HL-60 (cell line): ENCODE measurements around the gene FRRS1.

Experiments
- DNase-seq, 2 experiments: peaks; one replicate each; pipeline ENCODE4 v3.0.0-alpha.2; 2010 to 2020; ENCODE audit warnings: low read depth in 1 of 2, low spot score in 1 of 2
- H3K27ac ChIP-seq: fragments of 250-450 bp; sonication (Bioruptor Pico); replicated peaks from 2 replicates; pipeline ENCODE4 v1.5.1; 2020; ENCODE audit warnings: mild to moderate bottlenecking, moderate library complexity
- H3K27me3 ChIP-seq: fragments of 250-450 bp; sonication (Bioruptor Pico); 2 replicates; pipeline ENCODE4 v1.5.1; 2021; ENCODE audit warnings: mild to moderate bottlenecking, moderate library complexity; ENCODE audit not compliant: insufficient read depth, poor library complexity, severe bottlenecking
- H3K4me3 ChIP-seq: replicated peaks from 2 replicates; pipeline ENCODE4 v1.5.1; 2011; ENCODE audit warnings: mild to moderate bottlenecking, control low read depth, low read length; ENCODE audit not compliant: insufficient read depth
- CTCF ChIP-seq: IDR thresholded peaks from one replicate; pipeline ENCODE4 v1.5.1; 2011; ENCODE audit warnings: low read length, control low read depth, inconsistent platforms; ENCODE audit not compliant: insufficient read depth
- GABPA ChIP-seq: IDR thresholded peaks from 2 replicates; pipeline ENCODE4 v1.6.1; 2012; ENCODE audit warnings: low read depth
- POLR2AphosphoS5 ChIP-seq: IDR thresholded peaks from 2 replicates; pipeline ENCODE4 v1.6.1; 2012; ENCODE audit warnings: low read depth
- REST ChIP-seq: IDR thresholded peaks from 2 replicates; pipeline ENCODE4 v1.6.1; 2012; ENCODE audit warnings: low read depth; ENCODE audit not compliant: insufficient replicate concordance
- SPI1 ChIP-seq: IDR thresholded peaks from 2 replicates; pipeline ENCODE4 v1.6.1; 2012; ENCODE audit warnings: low read depth, mild to moderate bottlenecking, borderline replicate concordance

FRRS1 gene

DNA sequence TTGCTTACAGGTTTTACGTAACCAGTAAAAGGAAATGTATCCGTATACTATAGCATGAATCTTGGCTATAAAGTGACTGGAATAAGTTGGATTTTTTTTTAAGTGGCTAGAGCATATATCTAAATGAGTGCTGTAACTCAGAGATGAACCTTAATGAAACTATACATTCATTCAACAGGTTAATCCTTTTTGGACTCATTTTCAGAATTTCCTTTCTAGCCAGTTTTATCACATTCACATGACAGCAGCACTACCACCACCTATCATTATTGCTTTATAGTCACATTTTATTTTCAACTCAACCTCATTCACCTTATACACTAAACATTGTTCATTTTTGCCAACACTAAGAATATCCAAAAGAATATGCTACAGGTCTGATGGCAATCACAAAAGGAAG is 30.6 kb downstream of the FRRS1 start:
- H3K27ac ChIP-seq: no peak overlapping the region
- TF ChIP-seq GABPA: no peak
- TF ChIP-seq POLR2AphosphoS5: no peak
- no peak for TF ChIP-seq REST
- no peak for TF ChIP-seq CTCF
- no peak for TF ChIP-seq SPI1
- no peak for DNase-seq
- H3K27me3 ChIP-seq: no peaks in the 10 kb centered on the region
- H3K4me3 ChIP-seq: no peak overlapping the region

GRCh38 chr1:99731384-99731783 is 35.1 kb downstream of the FRRS1 start:
- Histone ChIP-seq H3K27ac (no peak overlapping the region), H3K27me3 (no peaks in the 10 kb centered on the region), H3K4me3 (no peak overlapping the region)
- TF ChIP-seq SPI1 (no peak), GABPA (no peak), POLR2AphosphoS5 (no peak), CTCF (no peak), REST (no peak)
- no peak for DNase-seq

- 0 out of 2 replicates have a peak overlapping the region, but pooled peaks have one; percentile 9 for H3K27ac ChIP-seq
- TF ChIP-seq POLR2AphosphoS5 (no peak), SPI1 (peak; percentile 82; the same call in 1 of the 2 replicates), REST (no peak), CTCF (peak; percentile 24), GABPA (no peak)
- DNase-seq: peak in 1 of 2 experiments; percentile 26
- no peak overlapping the region for H3K4me3 ChIP-seq
- H3K27me3 ChIP-seq: no peaks in the 10 kb centered on the region
These were observed 37.8 kb downstream of the FRRS1 start for GRCh38 chr1:99728494-99729235.
